Measurements from ENCODE around the gene CBR3.
"Not testable (repeated sequence)": the region's sequence is repeated elsewhere in the genome, so short reads cannot be mapped to it uniquely, and the experiment has no call there.

CBR3 gene

DNA sequence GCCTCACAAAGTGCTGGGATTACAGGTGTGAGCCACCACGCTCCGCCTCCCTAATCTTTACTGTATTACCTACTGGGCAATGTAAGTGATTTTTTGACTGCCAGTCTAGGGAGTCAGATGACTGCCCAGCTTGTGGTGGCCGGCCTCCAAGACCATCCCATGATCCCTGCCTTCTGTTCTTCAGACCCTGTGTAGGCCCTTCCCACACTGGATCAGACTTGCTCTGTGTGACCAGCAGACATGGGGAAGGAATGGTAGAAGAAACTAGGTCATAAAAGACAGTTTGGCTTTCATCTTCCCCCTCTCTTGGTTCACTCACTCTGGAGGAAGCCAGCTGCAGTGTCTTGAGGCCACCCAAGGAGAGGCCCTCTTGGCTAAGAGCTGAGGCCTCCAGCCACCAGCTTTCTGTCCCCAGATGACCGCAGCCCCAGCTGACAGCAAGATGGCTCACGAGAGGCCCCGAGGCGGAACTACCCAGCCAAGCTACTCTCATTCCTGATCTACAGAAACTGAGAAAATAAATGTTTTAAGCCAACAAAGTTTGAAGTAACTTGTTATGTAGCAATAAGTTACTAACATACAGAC is 14.5 kb upstream of the CBR3 start:
- no peak for DNase-seq

DNA sequence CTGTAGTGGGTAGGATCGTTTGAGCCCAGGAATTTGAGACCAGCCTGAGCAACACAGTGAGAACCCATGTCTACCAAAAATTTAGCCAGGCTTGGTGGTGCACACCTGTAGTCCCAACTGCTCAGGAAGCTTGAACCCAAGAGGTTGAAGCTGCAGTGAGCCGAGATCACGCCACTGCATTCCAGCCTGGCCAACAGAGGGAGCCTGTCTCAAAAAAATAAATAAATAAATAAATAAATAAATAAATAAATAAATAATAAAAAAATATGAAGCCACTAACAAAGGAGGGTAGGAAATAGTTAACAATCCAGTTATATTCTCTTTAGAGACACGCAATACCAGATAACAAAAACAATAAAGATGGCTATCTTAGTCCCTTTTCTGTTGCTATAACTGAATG is 11.9 kb upstream of the CBR3 start:
- no peak for DNase-seq

DNA sequence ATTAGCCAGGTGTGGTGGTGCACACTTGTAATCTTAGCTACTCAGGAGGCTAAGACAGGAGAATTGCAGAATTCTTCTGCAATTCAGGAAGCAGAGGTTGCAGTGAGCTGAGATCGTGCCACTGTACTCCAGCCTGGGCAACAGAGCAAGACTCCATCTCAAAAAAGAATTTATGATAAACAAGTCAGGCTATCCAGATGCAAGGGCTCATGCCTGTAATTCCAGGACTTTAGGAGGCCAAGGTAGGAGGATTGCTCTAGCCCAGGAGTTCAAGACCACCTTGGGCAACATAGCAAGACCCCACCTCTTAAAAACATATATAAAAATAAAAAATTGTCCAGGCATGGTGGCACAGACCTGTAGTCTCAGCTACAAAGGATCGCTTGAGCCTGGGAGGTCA is 10.5 kb upstream of the CBR3 start:
- no peak for DNase-seq

DNA sequence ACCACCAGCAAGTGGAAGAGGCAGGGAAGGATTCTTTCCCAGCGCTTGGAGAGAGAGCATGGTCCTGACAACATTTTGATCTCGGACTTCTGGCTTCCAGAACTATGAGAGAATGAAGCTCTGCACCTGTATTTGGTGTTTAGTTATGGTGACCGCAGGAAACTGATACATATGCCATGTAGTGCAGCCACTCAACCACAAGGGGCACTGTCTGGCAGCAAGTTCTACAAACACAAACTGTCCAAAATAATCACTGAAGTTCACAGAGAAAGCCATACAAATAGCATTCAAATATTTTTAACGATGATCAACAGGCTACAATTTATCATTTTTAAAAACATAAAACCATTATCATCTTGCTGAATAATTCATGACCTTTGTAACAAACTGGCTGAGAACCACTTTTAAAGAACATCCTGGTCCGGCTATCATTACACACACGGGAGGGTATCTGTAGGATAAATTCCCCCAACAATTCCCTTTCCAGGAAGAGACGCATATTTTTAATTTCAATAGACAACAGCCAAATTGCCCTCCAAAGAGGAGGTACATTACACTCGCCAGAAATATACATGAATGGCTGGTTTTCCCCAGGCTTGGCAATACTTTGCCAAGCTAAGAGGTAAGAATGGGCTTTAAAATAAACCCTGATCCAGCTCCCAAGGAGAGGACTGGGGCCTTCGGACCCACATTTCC is 9.2 kb upstream of the CBR3 start:
- DNase-seq = peak; percentile 68

DNA sequence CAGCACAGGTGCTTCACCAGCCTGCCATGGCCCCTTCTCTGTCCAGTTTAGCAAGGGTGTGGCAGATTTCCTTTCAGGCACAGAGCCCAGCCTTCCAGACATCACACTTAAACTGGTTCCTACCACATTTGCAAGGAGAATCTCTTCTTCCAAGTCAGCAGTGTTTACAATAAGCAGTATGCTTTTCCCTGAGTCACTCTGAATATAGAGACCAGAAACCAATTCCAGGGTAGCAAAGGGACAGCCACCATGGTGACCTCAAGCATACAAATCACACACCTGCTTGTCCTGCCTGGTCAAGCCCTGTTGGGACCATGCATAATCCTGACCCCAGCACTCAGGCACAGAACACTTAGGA is 8.7 kb upstream of the CBR3 start:
- no peak for DNase-seq

DNA sequence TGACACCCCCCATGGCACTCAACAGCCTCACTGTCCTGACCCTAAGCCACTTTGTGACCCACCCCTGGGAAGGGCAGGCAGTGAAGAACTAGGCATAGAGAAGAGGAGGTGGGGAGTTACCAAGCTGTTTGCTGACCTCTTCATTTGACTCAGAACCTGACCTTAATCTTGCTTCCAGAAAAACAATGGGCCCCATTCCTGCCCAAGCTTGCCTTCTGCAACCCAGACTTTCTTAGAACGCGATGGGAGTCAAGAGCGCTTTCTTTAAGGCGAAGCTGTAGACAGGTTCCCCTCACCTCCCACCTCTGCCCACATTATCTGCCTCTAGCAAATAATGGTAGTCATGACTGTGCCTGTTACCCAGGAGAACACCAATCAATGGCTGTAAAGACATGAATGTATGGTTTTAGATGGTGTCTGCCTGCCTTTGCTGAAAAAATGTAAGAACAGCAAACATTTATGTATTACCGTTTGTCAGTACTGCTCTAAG is 8.2 kb upstream of the CBR3 start:
- no peak for DNase-seq

DNA sequence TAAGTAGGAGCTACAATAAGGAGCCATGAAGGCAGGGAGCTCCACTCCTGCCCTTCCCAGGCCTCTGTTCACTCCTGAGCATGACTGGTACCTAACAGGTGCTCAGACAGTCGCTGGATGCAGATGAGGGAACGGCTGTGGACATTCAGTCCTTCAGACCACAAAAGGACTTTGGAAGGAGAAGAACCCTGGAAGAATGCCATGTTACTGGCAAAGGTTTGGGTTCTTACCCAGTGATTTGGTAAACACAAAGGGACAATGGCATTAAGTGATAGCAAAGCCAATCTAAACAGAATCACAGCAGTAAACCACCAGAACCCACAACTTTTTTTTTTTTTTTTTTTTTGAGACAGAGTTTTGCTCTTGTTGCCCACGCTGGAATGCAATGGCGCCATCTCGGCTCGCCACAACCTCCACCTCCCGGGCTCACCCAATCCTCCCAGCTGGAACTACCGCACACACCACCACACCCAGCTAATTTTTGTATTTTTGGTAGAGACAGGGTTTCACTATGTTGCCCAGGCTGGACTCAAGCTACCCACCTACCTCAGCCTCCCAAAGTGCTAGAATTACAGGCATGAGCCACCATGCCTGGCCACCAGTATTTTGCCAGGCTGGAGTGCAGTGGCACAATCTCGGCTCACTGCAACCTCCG is 7.5 kb upstream of the CBR3 start:
- no peak for DNase-seq

DNA sequence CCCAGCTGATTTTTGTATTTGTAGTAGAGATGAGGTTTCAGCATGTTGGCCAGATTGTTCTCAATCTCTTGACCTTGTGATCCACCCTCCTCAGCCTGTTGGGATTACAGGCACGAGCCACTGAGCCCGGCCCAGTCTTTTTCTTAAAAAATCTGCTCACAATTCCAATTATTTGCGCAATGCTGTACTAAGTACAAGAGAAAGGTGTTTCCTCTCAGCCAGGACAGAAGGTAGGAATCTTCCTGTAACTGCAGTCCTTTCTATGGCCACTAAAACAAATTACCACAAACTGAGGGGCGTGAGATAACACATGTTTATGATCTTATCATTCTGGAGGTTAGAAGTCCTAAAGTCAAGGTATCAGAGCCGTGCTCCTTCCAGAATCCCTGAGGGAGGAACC is 6.9 kb upstream of the CBR3 start:
- no peak for DNase-seq

DNA sequence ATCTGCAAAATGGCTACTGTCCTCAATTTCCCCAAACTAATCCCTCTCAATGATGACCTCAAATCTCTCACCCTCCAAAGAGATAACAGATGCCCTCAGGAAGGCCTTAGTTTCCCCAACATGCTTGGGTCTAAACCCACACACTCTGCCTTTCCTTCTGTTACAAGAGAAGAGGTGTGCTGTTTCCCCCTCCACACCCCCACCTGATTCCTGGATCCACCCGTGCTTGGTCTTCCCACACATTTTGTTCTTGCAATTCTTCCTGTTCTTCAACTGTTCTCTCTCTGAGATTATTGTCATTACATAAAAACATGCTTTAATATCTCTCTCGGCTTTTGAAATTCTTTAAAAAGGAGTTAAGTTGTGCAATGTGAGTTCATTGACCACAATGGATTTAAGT is 5.7 kb upstream of the CBR3 start:
- DNase-seq = no peak

DNA sequence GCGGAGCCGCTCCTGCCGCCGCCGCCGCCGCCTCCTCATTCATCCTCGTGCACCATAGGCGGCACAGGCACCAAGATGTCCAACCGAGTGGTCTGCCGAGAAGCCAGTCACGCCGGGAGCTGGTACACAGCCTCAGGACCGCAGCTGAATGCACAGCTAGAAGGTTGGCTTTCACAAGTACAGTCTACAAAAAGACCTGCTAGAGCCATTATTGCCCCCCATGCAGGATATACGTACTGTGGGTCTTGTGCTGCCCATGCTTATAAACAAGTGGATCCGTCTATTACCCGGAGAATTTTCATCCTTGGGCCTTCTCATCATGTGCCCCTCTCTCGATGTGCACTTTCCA is 4.5 kb upstream of the CBR3 start:
- not testable (repeated sequence) for DNase-seq

DNA sequence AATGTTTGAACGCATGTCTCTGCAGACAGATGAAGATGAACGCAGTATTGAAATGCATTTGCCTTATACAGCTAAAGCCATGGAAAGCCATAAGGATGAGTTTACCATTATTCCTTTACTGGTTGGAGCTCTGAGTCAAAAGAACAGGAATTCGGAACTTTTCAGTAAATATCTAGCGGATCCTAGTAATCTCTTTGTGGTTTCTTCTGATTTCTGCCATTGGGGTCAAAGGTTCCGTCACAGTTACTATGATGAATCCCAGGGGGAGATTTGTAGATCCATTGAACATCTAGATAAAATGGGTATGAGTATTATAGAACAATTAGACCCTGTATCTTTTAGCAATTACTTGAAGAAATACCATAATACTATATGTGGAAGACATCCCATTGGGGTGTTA is 4.0 kb upstream of the CBR3 start:
- not testable (repeated sequence) for DNase-seq

DNA sequence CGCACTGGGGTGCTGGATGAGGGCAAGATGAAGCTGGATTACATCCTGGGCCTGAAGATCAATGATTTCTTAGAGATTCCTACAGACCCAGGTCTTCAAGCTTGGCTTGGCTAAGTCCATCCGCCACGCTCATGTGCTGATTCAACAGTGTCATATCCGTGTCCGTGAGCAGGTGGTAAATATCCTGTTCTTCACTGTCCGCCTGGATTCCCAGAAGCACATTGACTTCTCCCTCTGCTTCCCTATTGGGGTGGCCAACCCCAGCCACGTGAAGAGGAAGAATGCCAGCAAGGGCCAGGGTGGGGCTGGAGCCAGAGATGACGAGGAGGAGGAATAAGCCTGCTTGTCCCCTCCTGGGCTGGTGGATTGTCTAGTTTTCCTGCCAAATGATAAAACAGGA is 2.2 kb upstream of the CBR3 start:
- no peak for DNase-seq

DNA sequence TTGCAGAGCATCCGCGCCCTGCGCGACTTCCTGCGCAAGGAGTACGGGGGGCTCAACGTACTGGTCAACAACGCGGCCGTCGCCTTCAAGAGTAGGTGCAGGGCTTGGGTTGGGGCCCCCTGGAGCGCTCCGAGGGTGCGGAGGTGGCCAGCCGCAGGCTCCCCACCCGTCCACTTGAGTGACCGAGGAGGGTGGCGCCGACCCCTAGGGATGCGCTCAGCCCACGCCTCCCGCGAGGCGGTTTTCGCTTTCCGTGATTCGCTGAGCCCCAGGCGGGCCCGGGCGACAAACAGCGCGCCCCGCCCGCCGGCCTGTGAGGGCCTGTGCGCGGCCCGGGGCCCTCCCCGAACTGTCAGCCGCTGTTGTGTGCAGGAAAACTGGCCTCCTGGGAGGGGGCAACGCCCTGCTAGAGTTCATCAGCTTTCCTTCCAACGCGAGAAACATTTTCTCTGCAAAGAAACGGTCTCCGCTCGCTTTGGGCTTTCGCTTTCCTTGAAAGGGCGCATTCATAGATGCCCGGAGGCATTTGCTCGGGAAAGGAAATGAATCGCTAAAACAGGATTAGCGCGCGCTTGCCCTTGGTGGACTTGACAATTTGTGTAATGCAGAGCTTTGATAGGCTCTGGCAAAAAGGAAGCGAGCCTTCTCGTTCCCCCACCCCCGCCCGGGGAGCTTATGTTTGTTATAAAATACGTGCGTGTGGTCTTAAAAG is 668 bp downstream of the CBR3 start:
- peak; percentile 50 for DNase-seq

DNA sequence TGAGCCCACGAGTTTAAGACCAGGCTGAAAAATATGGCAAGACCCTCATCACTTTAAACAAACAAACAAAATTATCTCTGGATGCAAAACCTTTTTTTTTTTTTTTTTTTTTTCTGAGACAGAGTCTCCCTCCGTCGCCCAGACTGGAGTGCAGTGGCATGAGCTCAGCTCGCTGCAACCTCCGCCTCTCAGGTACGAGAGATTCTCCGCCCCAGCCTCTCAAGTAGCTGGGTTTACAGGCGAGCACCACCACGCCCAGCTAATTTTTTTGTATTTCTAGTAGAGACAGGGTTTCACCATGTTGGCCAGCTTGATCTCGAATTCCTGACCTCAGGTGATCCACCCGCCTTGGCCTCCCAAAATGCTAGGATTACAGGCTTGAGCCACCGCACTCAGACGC is 4.9 kb downstream of the CBR3 start:
- DNase-seq = not testable (repeated sequence)

DNA sequence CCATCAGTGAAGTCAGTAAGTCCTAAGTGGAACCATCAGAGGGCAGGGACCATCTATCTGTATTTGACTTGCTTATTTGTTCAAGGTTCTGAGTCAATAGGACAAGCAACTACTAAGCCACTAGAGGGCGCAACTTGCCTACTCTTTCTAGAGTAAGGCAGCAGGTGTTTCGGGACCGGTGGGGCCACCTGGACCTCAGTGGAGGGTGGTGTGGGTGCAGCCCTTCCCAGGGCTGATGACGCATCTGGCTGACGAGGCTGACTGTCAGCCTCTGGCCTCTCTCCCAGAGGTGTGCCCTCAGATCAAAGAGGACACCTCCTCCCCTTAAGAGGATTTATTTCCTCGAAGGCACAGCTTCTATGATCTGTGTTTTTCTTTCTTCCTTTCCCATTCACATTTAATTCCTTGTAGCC is 6.6 kb downstream of the CBR3 start:
- peak; percentile 94 for DNase-seq

DNA sequence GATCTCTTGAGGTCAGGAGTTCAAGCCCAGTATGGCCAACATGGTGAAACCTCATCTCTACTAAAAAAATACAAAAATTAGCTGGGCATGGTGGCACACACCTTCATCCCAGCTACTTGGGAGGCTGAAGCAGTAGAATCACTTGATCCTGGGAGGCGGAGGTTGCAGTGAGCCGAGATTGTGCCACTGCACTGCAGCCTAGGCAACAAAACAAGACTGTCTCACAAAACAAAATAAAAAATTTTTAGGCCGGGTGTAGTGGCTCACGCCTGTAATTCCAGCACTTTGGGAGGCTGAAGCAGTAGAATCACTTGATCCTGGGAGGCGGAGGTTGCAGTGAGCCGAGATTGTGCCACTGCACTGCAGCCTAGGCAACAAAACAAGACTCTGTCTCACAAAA is 9.4 kb downstream of the CBR3 start:
- DNase-seq = not testable (repeated sequence)

DNA sequence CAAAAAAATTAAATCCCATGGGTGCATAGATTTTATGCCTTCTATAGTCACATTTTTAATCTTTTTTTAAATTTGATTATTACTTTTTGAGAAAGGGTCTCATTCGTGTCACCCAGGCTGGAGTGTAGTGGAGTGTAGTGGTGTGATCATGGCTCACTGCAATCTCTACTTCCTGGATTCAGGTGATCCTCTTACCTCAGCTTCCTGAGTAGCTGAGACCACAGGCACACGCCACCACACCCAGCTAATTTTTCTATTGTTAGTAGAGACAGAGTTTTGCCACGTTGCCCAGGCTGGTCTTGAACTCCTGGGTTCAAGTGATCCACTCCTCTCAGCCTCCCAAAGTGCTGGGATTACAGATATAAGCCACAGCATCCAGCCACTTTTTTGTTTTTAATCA is 10.4 kb downstream of the CBR3 start:
- peak; percentile 56 for DNase-seq

DNA sequence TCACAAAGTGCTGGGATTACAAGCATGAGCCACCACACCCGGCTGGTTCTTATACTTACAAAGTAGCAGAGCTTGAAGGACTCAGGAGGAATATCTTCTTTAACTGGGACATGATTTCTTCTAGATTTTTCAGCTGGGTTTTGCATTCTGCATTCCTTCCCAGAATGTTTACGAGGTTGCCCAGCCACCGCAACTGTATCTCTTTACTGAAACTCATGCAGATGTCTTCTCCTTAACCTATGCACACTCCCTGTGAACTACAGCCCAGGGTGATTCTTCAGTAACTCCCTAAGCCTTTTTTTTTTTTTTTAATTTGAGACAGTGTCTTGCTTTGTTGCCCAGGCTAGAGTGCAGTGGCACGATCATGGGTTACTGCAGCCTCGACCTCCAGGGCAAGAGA is 13.0 kb downstream of the CBR3 start:
- DNase-seq = no peak

DNA sequence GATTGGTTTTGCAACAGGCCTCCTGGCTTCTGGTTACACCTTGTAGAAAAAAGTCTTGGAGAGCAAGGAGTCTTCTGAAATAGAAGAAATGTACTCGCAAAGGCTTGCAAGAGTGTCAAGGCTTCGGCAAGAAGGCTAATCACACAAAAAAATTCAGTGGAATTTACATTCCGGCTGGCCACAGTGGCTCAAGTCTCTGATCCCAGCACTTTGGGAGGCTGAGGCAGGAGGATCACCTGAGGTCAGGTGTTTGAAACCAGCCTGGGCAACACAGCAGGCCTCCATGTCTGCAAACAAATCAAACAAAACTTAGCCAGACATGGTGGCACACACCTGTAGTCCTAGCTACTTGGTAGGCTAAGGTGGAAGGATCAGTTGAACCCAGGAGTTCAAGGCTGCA is 14.0 kb downstream of the CBR3 start:
- no peak for DNase-seq

DNA sequence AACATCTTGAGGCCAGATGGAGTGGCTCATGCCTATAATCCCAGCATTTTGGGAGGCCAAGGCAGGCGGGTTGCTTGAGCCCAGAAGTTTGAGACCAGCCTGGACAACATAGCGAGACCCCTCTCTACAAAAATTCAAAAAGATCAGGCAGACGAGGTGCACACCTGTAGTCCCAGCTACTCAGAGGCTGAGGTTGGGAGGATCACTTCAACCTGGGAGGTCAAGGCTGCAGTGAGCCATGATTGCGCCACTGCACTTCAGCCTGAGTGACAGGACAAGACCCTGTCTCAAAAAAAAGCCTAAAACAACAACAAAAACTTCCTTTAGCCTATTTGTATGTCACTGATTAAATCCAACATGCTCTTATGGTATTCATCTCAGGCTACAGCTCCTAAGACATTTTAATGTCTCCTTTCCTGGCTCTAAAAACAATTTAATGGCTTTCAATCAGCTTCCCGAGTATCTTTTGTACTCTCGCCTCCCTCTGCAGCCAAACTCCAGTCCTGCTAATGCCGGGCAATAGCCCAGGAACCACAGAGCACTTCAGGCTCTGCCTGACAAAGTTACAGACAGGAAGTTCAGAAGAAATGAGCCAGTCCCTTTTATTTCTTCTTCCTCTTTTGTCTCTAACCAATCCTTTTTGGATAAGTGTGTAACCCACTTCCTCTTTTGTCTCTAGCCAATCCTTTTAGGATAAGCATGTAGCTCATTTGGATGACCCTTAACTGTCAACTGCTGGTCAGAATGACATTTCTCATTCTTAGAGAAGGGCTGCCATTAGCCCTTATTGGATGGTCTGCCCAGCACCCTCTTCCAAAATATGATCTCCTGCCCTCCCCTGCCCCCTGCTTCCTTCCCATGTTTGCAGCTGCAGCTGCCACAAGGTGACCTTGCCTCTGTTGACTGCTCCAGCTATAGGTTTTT is 15.2 kb downstream of the CBR3 start:
- DNase-seq = peak; percentile 19

DNA sequence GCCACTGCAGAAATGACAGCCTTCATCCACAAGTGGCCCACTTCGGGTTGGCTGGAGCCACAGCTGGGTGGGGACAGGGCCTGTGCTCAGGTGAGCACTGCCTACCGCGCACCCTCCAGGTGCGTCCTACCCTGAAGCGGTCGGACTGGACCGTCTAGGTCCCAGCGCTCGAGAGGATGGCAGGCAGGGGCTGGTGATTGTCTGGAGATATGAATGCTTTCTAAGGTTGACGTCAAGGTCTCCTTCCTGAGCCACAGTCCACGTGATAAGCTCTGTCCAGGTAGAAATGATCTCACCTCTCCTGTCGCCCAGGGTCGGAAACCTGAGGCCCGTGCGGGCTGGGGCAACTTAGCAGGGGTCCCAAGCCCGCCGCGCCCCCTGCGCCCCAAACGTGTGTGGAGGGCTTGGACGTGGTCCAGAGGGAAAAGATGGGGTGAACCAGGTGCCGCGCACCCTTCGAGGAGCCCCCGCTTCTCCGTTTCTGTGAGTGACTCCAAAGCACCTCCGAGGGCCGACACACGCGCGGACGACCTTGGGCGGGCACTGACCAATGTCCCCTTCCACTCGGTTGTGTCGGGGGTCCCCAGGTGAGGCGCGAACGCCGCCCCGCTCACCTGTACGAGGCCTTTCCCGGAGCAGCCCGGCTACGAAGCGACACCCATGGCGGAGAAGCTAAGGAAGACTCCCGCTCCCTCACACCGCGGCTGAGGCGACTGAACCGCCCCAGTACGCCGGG is 20.9 kb downstream of the CBR3 start:
- peak; percentile 25 for DNase-seq

DNA sequence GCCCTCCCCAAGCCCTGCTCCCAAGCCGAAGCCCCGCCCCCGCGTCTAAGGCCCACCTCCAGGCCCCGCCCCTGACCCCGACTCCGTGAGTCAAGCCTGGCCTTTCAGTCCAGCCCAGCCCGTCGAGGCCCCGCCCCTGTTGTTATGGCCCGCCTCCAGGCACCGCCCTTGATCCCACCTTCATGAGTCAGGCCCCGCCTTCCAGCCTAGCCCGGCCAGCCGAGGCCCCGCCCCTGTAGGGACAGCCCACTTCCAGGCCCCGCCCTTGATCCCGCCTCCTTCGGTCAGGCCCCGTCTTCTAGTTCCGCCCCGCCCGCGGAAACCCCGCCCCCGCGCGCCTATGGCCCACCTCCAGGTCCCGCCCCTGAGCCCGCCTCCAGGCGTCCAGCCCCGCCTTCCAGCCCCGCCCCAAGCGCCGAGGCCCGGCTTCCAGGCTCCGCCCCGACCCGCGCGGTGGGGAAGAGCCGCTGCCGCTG is 21.5 kb downstream of the CBR3 start:
- DNase-seq = peak; percentile 99

Measured in CD4-positive, alpha-beta T cell treated with Interleukin-21 for 1 hour (primary cell).